Ovary (tissue), 3 donors: ENCODE results near the gene BUD23.

Source experiments
- EP300 ChIP-seq: sonication (generic); formaldehyde crosslinking; IDR thresholded peaks from one replicate; pipeline ENCODE4 v1.6.1; 2017; ENCODE audit warnings: antibody characterized with exemption
- POLR2A ChIP-seq: fragments of 450-650 bp; IDR thresholded peaks from one replicate; pipeline ENCODE4 v1.6.1; 2017; ENCODE audit warnings: antibody characterized with exemption, mild to moderate bottlenecking, moderate library complexity
- TF ChIP-seq, protein P1 (sequence below), 3 donors: fragments of 450-650 bp in 2 of 3; fragments of 200-600 bp in 1 of 3; IDR thresholded peaks; one replicate each; pipeline versions ENCODE4 v1.5.1 to v1.8.0; 2016 to 2022; ENCODE audit warnings: antibody characterized with exemption in 3 of 3, mild to moderate bottlenecking in 1 of 3
- donor health status: DM: no; HTN: no; CAD: no.

DNA sequence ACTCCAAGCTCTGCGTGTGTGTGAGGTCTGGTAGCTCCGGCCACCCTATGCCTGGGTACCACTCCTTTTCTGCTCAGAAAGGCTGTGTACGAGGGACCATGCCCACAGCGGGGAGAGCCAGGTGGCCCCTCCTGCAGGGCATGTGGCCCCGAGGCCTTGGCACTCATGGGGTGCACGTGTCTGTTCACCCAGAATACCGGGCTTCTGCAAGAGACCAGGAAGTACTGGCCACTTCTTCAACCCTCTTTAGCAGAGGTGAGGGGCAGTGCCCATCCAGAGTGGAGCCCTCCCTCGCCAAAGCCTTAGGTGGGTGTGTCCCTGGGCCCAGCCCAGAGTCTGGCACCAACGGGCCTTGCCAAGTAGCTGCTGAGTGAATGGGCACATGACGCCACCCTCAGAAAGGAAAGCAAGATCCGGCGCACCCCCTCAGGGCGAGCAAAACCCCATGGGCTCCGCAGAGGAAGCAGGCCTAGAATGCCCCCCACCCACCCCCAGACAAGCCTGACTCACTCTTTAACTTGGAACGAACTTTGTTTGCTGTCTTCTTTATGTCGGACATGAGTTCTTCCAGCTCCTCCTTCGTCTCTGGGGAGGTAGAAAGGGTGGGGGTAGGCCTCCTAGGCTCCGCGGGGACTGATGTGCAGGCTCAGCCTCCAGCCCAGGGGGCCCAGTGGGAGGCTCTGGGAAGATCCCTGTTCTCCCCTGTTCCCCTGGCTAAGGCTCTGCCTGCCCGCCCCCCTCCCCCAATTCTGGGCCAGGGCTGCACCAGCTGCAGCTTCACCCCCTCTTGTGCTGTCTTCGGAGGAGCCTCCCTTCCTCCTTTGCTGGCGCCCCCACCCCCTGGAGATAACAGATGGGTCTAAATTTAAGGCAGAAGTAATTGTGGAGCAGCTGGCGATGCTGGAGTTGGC is 21.5 kb downstream of the BUD23 start:
- TF ChIP-seq POLR2A = no peak
- TF ChIP-seq EP300 = no peak
- TF ChIP-seq, protein P1, sequence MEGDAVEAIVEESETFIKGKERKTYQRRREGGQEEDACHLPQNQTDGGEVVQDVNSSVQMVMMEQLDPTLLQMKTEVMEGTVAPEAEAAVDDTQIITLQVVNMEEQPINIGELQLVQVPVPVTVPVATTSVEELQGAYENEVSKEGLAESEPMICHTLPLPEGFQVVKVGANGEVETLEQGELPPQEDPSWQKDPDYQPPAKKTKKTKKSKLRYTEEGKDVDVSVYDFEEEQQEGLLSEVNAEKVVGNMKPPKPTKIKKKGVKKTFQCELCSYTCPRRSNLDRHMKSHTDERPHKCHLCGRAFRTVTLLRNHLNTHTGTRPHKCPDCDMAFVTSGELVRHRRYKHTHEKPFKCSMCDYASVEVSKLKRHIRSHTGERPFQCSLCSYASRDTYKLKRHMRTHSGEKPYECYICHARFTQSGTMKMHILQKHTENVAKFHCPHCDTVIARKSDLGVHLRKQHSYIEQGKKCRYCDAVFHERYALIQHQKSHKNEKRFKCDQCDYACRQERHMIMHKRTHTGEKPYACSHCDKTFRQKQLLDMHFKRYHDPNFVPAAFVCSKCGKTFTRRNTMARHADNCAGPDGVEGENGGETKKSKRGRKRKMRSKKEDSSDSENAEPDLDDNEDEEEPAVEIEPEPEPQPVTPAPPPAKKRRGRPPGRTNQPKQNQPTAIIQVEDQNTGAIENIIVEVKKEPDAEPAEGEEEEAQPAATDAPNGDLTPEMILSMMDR (IDR thresholded peaks at IDR 0.05) = no peak
